ENCODE results near the gene SP8.

DNA sequence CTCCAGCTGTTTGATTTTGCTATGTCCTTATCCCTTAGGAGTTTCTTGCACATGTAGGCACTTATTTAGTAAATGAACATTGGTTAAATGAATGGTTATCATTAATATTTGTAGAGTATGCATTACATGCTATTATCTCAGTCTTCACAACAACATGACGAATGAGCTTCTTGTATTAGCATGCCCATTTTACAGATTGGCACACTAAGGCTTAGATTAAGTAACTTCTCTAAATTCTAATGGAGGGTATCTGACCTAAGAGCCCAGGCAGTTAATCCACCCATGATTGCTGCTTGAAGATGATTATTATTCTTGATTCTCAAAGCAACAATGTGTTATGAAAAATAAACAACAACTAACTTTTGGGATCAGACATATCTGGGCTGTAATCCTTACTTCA lies 32.7 kb downstream of the SP8 start:
- TF ChIP-seq EZH2 (IDR thresholded peaks at IDR 0.05; ENCODE audit: borderline replicate concordance, low read length): no peak
- TF ChIP-seq, protein P1, sequence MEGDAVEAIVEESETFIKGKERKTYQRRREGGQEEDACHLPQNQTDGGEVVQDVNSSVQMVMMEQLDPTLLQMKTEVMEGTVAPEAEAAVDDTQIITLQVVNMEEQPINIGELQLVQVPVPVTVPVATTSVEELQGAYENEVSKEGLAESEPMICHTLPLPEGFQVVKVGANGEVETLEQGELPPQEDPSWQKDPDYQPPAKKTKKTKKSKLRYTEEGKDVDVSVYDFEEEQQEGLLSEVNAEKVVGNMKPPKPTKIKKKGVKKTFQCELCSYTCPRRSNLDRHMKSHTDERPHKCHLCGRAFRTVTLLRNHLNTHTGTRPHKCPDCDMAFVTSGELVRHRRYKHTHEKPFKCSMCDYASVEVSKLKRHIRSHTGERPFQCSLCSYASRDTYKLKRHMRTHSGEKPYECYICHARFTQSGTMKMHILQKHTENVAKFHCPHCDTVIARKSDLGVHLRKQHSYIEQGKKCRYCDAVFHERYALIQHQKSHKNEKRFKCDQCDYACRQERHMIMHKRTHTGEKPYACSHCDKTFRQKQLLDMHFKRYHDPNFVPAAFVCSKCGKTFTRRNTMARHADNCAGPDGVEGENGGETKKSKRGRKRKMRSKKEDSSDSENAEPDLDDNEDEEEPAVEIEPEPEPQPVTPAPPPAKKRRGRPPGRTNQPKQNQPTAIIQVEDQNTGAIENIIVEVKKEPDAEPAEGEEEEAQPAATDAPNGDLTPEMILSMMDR (conservative IDR thresholded peaks at IDR 0.05 in 1 of 2, IDR thresholded peaks at IDR 0.05 in 1 of 2; ENCODE audit: extremely low read depth in 1 of 2, insufficient read depth in 1 of 2, low read depth in 1 of 2, low read length in 2 of 2): no peak

Data from mammary epithelial cell (primary cell).